DMS153 treated with DMSO at 0.1 percent for 48 hours (cell line): Measurements from ENCODE around the gene CNTFR.
"Not testable (repeated sequence)": the region's sequence is repeated elsewhere in the genome, so short reads cannot be mapped to it uniquely, and the experiment has no call there.

Source experiments
- DNase-seq: peaks from one replicate; lab custom pipeline; 2025; ENCODE audit not compliant: unreplicated experiment; lab: John Stamatoyannopoulos, UW

Gene CNTFR, protein sequence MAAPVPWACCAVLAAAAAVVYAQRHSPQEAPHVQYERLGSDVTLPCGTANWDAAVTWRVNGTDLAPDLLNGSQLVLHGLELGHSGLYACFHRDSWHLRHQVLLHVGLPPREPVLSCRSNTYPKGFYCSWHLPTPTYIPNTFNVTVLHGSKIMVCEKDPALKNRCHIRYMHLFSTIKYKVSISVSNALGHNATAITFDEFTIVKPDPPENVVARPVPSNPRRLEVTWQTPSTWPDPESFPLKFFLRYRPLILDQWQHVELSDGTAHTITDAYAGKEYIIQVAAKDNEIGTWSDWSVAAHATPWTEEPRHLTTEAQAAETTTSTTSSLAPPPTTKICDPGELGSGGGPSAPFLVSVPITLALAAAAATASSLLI

DNA sequence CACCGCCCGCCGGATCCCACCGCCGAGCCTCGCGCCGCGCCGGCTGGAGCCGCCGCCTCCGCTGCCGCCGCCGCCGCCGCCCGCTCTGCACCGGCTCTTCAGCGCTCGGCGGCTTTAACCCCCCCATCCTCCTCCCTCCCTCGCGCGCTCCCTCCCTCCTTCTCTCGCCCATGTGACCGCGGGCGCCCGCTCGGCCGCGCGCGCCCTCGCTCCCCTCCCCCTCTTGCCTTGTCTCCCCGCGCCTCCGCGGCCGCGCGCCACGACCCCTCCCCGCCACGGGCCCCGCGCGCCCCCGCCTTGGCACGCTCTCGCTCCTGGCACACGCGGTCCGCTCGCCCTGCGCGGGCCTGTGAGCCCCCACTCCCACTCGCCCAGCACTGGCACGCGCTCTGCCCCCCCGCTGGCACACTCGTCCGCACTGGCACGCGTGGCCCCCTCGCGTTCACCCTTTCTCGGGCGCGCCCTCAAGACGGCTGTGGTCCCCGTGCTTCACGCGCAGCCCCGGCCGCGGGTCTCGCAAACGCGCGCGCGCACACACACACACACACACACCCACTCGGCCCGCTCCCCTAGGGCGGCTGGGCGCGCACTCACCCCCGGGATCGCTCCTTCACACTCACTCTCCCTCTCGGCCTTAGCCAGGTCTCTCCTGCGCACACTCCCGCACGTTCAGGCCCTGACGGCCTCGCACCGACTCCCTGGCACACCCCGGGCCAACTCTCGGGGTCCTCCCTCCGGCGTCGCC, at the start of gene CNTFR:
Gene CNTFR (minus strand): TSS at position 89 of the 745 bp plus-strand sequence. CDS start 20,743 bp downstream, outside the sequence.
- no peak for DNase-seq

- not testable (repeated sequence) for DNase-seq
These were observed 49.8 kb upstream of the CNTFR start for GRCh38 chr9:34639322-34639721.

- no peak for DNase-seq
These were observed 48.6 kb upstream of the CNTFR start for GRCh38 chr9:34638138-34638445.

DNA sequence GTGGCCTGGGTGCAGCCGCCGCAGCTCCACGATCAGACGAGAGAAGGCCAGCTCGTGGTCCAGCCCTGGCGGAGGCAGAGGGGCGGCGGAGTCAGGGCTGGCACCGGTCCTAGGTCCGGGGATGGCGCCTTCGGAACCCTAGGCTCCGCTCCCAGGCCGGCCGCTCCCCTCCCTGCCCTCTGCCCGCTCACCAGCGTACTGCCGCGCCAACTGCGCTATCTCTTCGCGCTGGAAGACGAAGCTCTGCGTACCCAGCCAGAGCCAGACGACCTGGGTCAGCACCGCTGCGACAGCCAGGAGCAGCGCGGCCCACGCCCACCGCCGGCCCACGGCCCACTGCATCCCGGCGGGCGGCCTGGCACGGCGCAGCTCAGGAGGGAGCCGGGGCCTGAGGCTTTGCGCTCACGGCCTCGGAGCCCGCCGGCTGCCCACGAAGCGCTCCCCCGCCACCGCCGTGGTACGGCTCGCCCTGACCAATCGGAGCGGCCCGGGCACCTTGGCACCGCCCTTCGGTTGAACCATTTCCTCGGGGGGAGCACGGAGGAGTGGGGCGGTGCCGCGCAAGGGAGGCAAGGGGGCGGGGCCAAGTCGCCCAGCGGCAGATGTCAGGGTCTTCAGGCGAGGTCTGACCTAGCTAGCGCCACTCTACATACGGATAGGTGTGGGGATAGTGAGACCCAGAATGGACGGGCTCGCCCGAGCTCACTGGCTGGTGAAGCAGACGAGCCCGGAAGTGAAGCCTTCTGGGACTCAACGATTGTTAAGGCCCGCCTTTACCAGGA, 48.0 kb upstream of the CNTFR start, which contains the start of gene SIGMAR1:
Gene SIGMAR1 (minus strand): TSS at position 432 of the 782 bp plus-strand sequence. CDS start 90 bp downstream, at position 342.
- DNase-seq = peak; percentile 85

- DNase-seq = no peak
These were observed 47.3 kb upstream of the CNTFR start for GRCh38 chr9:34636791-34637355.

GRCh38 chr9:34635556-34635955, 46.0 kb upstream of the CNTFR start:
- no peak for DNase-seq

GRCh38 chr9:34634551-34635248, 45.2 kb upstream of the CNTFR start:
- no peak for DNase-seq

DNA sequence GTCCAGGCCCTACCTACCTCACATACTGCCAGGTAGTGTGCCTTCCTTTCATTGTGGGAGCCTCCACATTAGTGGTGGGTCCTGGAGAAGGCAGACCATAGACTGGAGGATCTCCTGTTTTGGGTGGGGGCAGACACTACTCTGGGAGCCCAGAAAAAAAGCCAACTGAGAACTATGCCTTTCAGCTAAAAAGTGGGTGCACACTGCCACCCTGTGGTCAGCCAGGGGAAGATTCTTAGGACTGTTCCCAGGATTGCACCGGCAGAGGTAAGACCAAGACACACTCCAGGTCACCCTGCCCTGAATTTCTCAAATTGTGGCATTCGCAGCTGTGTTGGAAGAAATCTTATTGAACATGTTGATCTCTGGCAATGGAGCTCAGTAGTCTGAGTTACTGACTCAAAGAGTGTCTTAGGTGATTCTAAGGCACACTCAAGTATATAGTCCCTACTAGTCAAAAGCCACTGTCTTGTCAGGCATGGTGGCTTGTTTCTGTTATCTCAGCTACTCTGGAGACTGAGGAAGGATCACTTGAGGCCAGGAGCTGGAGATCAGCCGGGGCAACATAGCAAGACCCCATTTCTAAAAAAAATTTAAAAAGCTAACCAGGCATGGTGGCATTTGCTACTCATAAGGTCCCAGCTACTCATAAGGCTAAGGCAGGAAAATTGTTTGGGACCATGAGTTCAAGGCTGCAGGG, 44.5 kb upstream of the CNTFR start:
- DNase-seq = peak; percentile 31

DNA sequence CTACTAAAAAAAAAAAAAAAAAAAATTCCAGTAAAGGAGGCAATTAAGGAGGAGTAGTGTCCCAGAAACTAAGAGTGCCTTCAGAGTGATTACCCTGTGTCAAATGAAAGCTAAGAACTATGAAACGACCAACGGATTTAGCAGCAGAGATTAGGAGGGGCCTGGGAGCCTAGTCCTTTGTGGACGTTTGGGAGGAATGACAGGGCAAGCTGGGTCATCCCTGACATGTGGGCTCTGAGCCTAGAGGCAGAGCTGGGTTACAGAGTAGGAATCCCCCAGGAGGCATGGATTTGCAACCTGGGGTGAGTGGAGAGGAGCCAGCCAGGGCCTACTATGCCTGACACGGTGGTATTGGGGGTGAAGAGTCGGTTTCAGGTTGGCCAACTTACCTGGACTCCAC, 43.6 kb upstream of the CNTFR start:
- no peak for DNase-seq

GRCh38 chr9:34630402-34631154, 41.1 kb upstream of the CNTFR start:
- DNase-seq = no peak

DNA sequence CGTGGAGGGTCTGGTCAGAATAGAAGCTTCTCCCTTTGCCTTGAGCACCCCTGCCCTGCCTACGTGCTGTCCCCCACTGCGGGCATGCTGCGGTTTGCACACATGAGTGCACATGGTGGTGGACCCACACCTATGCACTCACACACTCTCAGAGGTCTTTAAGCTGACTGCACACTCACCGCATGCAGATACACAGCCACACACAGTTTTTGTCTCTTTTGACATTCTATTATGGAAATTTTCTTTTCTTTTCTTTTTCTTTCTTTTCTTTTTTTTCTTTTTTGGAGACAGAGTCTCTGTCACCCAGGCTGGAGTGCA, 39.9 kb upstream of the CNTFR start:
- DNase-seq = no peak

DNA sequence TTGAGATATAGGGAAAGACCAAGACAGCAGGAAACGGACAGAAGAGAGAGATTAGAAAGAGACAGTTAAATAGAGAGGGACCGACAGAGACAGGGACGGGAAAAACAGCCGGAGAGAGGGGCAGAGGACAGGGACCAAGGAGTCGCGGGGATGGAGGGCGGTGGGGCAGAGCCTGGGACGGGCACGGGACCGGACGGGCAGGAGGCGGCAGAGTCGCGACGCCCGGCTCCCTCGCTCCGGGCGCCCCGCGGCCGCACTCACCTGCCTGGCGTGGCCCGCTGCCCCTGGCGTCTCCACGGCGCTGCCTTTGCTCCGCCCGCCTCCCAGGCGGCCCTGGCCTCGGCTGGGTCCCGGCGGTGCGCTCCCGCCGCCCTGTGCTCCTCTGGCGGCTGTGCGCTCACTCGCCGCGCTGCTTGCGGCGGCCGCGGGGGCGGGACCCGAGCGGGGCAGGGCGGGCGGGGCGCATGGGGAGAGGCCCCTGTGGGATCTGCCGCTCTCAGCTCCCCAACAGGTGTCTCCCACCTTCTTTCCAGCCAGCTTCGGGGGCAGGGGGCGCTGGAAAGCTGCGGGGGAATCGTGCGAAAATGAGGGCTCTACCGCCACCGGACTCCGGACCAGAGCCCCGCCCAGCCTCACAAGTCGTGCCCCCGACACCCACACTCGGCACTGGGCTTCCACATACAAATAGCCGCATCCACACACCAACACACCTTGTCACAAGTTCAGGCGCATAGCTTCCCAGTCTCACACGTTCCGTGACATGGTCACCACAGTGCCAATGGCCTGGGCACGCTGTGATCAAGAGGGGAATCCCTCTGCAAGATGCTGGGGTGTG, 39.3 kb upstream of the CNTFR start, which contains the start of gene ARID3C:
Gene ARID3C (minus strand): TSS at position 411 of the 835 bp plus-strand sequence. CDS start 1,052 bp downstream, outside the sequence.
- DNase-seq = no peak

- DNase-seq = no peak
These were observed 38.5 kb upstream of the CNTFR start for GRCh38 chr9:34627716-34628655.

DNA sequence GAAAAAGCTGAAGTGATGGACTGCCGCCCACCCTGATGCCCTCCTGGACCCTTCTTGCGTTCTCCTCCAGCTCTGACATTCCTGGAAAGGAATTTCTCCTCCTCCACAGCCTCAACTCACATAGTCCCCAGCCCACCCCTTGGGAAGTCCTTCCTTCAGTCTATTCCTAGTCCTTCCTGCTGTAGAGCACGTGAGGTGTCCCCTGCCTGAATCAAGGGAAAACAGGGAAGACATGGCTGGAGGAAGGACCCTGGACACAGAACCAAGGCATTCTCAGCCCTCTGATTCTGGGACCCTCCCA, 35.6 kb upstream of the CNTFR start:
- DNase-seq = no peak

DNA sequence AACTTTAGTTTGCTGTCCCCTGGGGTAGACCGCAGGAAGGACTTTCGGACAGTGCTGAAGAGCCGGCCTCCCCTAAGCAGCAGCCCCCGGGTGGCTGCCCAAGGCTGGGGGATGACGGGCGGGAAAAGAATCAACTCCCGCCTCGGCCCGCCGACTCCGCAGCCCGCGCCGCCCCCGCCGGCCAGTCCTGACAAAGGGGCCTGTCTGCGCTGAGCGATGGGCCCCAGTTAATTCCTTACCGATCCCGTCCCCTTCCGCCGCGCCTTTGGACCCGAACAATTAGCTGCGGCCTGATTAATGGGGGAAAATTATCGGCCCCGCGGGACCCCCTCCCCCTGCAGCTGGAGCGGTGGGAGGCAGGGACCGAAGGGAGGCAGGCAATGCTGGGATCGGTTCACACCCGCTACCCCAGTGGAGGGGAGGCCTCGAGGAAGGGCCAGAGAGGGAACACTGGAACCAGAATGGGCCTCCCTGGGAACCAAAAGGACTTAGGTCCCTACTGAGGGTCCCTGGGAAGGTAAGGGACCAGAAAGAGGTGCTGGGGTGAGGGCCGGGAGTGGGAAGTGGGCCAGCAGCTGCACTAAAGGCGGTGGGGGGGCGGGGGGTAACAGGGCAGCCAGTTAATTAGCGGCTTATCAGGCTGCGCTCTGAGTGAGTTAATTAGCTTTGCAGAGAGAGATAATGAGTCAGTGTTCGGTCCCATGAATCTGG, 35.1 kb upstream of the CNTFR start:
- no peak for DNase-seq

- no peak for DNase-seq
These were observed 34.1 kb upstream of the CNTFR start for GRCh38 chr9:34623374-34624235.
